ENCODE measurements around the gene ZDHHC20. TPM values are rescaled to one million over a fixed set of nuclear protein-coding genes. Genes with fewer than 3 reads are reported as not detected.

ZDHHC20 gene
- 10 to 100 TPM; 11.4 to 28.5 (median 14.8) TPM for total RNA-seq
- polyA plus RNA-seq, result 1 to 10 TPM; 6.3 to 8.4 TPM
- long read RNA-seq, donor 1, partial matches to known transcripts, result 0 of 4 reads
- long read RNA-seq, donor 1, other reads (novel, unspliced or antisense), result 4 of 4 reads
- long read RNA-seq, donor 2, partial matches to known transcripts, result 0 of 2 reads
- long read RNA-seq, donor 2, other reads (novel, unspliced or antisense), result 2 of 2 reads
- long read RNA-seq, donor 3, partial matches to known transcripts, result 1 of 4 reads
- long read RNA-seq, donor 3, other reads (novel, unspliced or antisense), result 2 of 4 reads

- peaks cover 4 to 37% (median 17%) of the 10 kb centered on the region in 9 donors for H3K4me1 ChIP-seq
- H3K36me3 ChIP-seq, result no peaks in the 10 kb centered on the region
- H3K27ac ChIP-seq, result peak within 1 kb of the TSS; percentile 81 to 99 (median 94)
- 1% methylated on average over 83 to 107 of the region's 107 CpGs for WGBS, 2 donors
- intact Hi-C loops (cut with DNase I), result loop anchor here in 4 of 10 donors (2.0 to 5.0 kb wide), 2 partner anchors 24 to 162 kb away; no protein-coding TSS in a partner anchor
- peak in 2 of 9 donors; percentile 8 to 9 for TF ChIP-seq CTCF (IDR thresholded peaks at IDR 0.05)
- no peaks in the 10 kb centered on the region for H3K27me3 ChIP-seq
- ATAC-seq (peak; percentile 95 to 98 (median 98)), DNase-seq (peak; percentile 87 to 96)
- peak within 1 kb of the TSS; percentile 72 to 100 (median 96) for H3K4me3 ChIP-seq
- H3K9me3 ChIP-seq, result no peaks in the 10 kb centered on the region
These were observed at the start of gene ZDHHC20 for GRCh38 chr13:21458813-21459701. Gene ZDHHC20, minus strand, starts transcription at chr13:21459303. Its CDS starts 132 bp downstream, at chr13:21459171.

DNA sequence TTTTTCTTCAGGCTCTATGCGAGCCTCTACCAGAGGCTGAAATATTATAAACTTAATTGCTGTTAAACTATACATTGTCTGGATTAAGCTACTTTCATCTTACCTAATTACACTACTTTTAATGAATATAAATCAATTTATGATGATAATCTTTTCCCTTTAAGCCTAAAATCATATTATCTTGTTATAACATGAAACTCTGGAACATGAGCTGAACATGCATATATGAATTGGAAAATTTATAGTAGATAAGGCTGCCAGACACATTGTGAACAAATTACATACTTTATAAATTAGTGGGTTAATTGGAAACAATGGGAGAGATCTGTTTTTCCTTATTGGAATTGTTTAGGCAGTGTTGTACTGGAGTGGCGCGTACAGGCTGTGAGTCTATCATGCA is 45.3 kb upstream of the ZDHHC20 start:
- DNase-seq (no peak), ATAC-seq (no peak)
- TF ChIP-seq CTCF (IDR thresholded peaks at IDR 0.05), result no peak
- no peaks in the 10 kb centered on the region for H3K27me3 ChIP-seq
- intact Hi-C loops (cut with DNase I), result no loop called here
- no peaks in the 10 kb centered on the region for H3K4me1 ChIP-seq
- H3K4me3 ChIP-seq, result no peak overlapping the region
- H3K27ac ChIP-seq, result no peak overlapping the region
- peaks cover 0 to 79% (median 13%) of the 10 kb centered on the region in 9 donors for H3K36me3 ChIP-seq
- H3K9me3 ChIP-seq, result no peaks in the 10 kb centered on the region
- WGBS, 2 donors, result 97 to 100% methylated on average over 3 of the region's 3 CpGs

DNA sequence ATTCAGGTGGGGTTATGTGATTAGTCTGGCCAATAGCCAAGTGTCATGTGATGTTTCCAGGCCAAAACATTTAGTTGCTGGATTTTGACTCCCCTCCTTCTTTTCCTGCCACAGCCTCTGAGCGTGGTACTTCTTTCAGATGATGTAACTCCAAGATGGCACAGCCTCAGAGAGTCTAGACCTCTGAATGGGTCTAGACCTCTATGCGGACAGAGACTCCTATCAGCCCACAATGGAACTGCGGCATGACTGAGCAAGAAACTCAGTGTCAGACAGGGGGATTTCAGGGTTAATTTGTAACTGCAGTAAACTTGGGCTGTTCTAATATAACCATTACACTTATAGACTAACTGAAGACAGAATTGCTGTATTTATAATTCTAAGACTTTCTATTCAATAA is 42.6 kb upstream of the ZDHHC20 start:
- DNase-seq, result no peak
- intact Hi-C loops (cut with DNase I), result no loop called here
- Histone ChIP-seq H3K4me1 (no peaks in the 10 kb centered on the region), H3K9me3 (no peaks in the 10 kb centered on the region), H3K36me3 (peaks cover 0 to 74% (median 3%) of the 10 kb centered on the region in 9 donors), H3K27ac (no peak overlapping the region), H3K4me3 (no peak overlapping the region), H3K27me3 (no peaks in the 10 kb centered on the region)
- ATAC-seq, result no peak
- TF ChIP-seq CTCF (IDR thresholded peaks at IDR 0.05), result no peak
- 94% methylated on average over 3 of the region's 3 CpGs for WGBS, 2 donors

DNA sequence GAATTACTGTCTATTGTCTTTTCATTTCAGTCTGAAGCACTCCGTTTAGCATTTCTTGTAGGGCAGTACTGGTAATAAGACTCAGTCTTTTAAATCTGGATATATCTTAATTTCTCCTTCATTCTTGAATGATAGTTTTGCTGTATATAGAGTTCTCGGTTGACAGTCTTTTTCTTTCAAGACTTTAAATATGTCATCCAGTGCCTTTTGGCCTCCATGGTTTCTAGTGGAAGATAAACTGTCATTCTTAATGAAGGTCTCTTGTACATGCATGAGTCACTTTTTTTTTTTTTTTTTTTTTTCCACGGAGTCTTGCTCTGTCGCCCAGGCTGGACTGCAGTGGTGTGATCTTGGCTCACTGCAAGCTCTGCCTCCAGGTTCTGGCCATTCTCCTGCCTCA is 27.2 kb upstream of the ZDHHC20 start:
- Histone ChIP-seq H3K27me3 (no peaks in the 10 kb centered on the region), H3K9me3 (peaks cover 0 to 34% (median 12%) of the 10 kb centered on the region in 11 donors), H3K4me1 (no peaks in the 10 kb centered on the region), H3K36me3 (peaks cover 0 to 22% (median 4%) of the 10 kb centered on the region in 9 donors), H3K4me3 (no peak overlapping the region), H3K27ac (no peak overlapping the region)
- ATAC-seq (no peak), DNase-seq (no peak)
- intact Hi-C loops (cut with DNase I), result loop anchor here in 2 of 10 donors (10.0 kb wide), 2 partner anchors 192 to 542 kb away; no protein-coding TSS in a partner anchor
- TF ChIP-seq CTCF (IDR thresholded peaks at IDR 0.05), result no peak
- WGBS, 2 donors, result 96 to 98% methylated on average over 4 of the region's 4 CpGs
